DMS114 treated with DMSO at 0.1 percent for 48 hours (cell line): ENCODE data around the gene VILL.
"Not testable (repeated sequence)": the region's sequence is repeated elsewhere in the genome, so short reads cannot be mapped to it uniquely, and the experiment has no call there.

Experiments used
- DNase-seq: peaks from one replicate; lab custom pipeline; 2025; ENCODE audit not compliant: unreplicated experiment; lab: John Stamatoyannopoulos, UW

VILL gene

DNA sequence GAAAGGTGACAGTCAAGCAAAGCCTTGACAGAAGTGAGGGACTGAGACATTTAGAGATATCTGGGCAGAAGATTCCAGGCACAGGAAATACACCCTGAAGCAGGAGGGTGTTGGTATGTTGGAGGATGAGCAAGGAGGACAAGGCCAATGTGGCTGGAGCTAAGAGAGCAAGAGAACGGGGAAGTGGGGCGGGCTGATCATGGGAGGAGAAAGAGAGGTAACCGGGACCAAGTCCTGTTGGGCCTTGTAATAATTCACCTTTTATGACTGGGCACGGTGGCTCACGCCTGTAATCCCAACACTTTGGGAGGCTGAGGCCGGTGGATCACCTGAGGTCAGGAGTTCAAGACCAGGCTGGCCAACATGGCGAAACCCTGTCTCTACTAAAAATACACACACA, 43.0 kb downstream of the VILL start:
- DNase-seq = not testable (repeated sequence)

DNA sequence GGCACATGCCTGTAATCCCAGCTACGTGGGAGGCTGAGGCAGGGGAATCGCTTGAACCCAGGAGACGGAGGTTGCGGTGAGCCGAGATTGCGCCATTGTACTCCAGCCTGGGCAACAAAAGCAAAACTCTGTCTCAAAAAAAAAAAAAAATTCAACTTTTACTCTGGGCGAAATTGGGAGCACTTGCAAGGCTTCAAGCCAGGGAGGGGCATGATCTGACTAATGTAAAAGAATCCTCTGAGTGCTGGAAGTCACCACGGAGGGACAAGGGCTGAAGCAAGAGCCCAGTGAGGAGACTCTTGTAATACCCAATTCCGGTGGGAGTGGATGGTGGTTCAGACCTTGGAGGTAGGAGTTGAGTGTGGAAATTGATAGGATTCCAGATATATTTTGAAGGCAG, 43.7 kb downstream of the VILL start:
- DNase-seq = not testable (repeated sequence)

DNA sequence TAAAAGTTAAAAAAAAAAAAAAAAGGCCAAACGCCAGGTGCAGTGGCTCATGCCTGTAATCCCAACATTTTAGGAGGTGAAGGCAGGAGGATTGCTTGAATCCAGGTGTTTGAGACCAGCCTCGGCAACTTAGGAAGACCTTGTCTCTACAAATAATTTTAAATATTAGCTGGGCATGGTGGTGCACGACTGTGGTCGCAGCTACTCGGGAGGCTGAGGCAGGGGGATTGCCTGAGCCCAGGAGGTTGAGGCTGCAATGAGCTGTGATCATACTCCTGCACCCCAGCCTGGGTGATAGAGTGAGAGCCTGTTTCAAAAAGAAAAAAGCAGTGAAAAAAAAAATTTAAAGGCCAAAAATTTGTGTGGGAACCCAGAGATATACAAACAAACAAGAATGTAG, 45.7 kb downstream of the VILL start:
- no peak for DNase-seq

DNA sequence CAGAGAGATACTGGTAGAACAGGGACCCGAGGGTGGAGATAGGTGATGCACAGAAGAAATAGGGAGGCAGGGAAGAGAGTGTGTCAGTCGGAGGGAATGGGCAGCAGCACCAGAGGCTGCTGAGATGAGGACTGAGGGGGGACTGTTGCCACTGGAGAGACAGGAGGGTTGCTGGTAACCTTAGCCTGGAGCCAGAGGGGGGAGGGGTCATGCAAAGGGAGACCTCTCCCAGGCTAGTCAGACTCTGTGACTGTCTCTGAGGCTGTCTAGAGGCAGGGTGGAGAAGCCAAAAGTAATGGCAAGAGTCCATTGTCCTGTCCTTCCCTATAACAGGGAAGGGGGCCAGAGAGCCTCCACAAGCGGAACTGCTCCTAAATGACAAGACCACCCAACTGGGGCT, 46.3 kb downstream of the VILL start:
- DNase-seq = no peak

DNA sequence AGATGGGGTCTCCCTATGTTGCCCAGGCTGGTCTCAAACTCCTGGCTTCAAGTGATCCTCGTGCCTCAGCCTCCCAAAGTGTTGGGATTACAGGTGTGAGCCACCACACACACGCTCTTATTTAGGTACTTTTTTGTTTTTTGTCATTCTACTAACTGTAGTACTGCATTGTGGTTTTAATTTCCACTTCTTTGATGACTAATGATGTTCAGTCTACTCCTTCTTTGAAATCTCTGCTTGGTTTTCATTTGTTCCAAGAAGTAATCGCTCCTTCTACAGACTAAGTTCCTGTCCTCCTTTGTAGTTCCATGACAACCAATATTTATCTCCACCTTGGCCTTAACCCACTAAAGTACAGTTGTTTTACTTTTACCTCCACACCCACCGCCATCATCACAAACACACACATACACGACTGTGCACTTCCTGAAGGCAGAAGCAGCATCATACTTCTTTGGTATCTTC, 47.9 kb downstream of the VILL start:
- no peak for DNase-seq

DNA sequence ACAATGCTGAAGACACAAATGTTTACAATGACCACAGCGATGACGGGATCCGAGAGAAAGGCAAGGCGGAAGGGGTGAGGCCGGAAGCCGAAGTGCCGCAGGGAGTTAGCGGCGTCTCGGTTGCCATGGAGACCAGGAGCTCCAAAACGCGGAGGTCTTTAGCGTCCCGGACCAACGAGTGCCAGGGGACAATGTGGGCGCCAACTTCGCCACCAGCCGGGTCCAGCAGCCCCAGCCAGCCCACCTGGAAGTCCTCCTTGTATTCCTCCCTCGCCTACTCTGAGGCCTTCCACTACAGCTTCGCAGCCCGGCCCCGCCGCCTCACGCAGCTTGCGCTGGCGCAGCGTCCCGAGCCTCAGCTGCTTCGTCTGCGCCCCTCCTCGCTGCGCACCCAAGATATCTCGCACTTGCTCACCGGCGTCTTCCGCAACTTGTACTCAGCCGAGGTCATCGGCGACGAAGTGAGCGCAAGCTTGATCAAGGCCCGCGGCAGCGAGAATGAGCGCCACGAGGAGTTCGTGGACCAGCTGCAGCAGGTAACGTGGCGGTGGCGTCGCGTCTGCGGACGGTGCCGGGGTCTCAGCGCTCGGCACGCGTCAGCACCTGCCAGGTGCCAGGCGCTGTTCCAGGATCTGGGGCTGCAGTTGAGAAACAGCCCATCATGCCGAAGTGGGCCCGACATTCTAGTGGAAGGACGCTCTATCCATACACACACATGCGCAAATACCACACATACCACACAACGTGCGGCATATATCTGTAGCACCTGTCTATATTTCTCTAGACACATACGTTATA, 48.7 kb downstream of the VILL start, which contains the start of gene DLEC1:
DLEC1 (plus strand) TSS at position 108 of the 798 bp plus-strand sequence; CDS start at position 126, 18 bp downstream.
- peak; percentile 16 for DNase-seq

DNA sequence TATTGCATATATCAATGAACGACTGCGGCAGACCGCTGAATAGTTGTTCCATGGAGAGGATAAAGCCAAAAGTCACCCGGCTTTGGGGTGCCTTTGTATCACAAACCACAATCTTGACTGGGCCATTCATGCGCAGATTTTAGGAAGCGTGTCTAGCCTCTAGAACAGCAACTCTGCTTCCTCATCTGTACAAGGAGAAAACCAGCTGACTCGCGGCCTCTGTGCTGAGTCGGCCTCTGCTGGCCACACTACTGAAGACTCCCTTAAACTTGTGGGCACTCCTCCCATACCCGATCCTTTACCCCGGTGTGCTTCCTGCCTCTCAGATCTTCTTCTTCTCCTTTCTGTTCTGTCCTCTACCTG, 49.3 kb downstream of the VILL start:
- DNase-seq = peak; percentile 48

DNA sequence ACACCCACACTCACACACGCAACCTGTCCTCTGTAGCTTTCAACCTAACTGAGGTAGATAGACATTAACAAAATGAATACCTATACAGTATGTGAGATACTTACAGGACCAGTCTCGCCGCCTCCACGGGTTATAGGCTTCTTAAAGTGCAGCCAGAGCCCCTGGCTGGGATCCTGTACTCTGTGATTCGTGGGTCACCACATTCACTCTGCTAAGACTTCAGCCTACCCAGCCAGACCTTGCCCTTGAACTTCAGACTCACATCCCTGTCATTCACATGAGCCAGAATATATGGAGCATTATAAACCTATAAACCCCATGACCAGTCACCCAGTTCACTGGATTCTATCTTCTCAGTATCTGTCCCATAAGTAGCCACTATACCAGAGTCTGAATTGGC, 49.8 kb downstream of the VILL start:
- no peak for DNase-seq

DNA sequence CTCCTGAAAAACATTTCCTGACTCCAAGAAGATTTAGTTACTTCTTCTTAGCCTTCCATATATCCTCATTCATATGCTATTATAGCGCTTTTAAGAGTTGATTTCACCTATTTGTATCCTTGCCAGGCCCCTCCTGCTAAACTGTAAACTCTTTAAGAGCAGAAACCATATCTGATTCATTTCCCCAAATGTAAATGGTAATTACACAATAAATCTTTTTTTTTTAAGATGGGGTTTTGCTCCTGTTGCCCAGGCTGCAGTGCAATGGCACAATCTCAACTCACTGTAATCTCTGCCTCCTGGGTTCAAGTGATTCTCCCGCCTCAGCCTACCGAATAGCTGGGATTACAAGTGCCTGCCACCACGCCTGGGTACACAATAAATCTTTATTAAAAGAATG, 52.9 kb downstream of the VILL start:
- DNase-seq = no peak

DNA sequence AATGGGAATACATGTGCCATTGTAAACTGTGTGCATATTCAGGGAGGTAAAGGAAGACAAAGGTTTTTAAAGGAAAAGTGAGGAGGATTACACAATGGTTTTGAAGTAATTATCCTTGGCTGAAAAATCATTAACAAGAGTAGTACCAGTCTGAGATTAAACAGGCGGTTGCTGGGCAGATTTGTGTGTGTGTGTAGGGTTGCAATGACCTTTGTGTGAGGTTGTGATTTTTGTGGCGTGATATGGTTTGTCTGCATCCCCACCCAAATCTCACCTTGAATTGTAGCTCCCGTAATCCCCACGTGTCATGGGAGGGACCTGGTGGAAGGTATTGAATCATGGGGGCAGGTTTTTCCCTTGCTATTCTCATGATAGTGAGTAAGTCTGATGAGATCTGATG, 55.4 kb downstream of the VILL start:
- no peak for DNase-seq

DNA sequence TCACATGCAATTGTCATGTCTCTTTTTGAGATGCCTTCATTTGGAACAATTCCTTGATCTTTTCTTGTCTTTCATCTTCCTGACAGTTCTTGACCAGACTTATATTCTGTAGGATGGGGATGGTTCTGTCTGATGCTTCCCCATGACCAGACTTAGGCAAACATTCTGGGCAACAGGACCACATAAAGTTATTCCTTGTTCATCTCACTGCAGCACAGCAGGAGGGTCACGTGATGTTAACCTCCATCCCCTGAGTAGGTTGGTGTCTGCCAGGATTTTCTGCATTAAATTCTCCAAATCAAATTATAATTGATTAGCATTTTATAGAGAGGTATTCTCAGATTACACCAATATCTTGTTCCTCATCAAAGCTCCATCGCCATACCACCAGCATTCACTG, 56.2 kb downstream of the VILL start:
- DNase-seq = no peak

DNA sequence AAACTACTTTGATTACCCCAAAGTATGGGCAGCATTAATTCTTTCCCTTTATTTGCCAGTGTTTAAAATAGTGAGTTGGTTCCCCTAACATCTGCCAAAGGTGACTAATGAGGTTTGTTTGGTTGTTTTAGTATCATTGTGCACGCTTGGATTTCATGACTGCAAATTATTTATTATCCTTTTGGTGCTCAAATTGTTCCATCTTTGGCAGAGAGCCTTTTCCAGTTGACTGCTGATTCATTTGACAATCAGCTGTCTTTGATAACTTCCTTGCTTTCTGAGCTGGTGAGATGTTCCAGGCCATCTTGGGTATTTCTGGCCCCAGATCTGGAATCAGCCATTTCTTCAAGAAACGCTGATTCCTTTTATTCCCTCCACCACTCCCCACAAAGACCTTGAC, 57.3 kb downstream of the VILL start:
- DNase-seq = no peak

DNA sequence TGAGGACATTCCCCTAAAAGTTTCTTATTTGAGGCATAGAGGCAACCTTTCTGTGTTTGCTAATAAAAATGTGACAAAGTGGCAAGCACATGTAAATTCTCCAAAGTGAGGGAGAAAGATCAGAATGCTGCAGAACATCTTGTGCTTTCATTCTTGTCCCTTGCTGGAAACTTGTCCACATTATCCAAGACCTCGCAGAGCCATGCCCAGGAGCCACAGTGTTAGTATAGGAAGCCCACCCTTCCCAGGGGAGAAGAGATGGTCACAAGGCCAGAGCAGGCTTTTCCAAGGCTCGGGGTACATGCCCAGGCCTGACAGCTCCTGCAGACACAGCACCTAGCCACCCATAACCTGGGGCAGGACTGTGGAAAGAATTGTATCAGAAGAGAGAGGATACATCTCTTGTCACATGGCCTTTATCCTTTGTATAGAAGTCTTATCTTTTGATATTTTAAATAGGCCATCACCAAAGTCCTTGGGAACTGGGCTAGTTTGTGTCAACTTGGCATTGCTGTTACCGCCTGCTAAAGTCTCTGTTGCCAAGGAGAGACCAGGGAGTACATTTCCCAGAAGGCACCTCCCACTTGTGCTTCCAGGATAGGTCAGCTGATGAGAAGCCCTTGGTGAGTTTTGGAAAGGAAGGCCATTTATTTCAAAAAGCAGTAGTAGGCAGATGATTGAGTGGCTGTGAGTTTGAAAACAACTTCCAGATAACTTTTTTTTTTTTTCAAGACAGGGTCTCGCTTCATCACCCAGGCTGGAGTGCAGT, 59.0 kb downstream of the VILL start:
- no peak for DNase-seq

DNA sequence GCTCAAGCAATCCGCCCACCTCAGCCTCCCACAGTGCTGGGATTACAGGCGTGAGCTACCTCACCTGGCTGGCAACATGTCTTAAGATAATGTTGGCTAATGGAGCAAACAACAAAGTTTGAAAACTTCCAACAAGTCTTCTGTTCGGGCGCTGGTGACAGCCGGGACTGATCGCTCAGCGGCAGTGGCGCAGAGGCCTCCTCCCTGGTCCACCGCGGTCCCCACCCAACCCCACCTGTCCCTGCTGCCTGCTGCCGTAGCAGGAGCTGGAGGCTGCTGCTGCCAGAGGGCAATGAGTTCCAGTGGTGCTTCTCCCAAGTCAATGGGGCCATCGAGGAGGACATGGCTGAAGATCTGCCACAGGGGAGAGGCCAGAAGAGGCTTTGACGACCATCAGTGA, 60.5 kb downstream of the VILL start:
- no peak for DNase-seq

DNA sequence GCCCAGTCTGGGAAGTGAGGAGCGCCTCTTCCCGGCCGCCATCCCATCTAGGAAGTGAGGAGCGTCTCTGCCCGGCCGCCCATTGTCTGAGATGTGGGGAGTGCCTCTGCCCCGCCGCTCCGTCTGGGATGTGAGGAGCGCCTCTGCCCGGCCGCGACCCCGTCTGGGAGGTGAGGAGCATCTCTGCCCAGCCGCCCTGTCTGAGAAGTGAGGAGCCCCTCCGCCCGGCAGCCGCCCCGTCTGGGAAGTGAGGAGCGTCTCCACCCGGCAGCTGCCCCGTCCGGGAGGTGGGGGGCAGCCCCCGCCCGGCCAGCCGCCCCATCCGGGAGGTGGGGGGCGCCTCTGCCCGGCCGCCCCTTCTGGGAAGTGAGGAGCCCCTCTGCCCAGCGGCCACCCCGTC, 62.7 kb downstream of the VILL start:
- not testable (repeated sequence) for DNase-seq

DNA sequence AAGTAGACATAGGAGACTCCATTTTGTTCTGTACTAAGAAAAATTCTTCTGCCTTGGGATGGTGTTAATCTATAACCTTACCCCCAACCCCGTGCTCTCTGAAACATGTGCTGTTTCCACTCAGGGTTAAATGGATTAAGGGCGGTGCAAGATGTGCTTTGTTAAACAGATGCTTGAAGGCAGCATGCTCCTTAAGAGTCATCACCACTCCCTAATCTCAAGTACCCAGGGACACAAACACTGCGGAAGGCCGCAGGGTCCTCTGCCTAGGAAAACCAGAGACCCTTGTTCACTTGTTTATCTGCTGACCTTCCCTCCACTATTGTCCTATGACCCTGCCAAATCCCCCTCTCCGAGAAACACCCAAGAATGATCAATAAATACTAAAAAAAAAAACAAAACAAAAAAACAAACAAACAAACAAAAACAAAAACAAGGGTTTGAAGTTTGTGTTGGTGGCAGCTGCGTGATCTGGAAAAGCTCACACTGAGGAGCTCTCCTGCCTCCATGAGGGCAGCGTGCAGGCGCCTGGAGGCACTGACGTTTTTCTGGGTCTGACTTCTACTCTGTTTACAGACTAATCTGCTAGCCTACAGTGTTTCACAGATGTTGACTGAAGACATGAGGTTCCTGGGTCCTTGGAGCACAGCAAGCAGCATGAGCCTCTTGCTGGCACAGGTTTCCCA, 63.4 kb downstream of the VILL start:
- DNase-seq = not testable (repeated sequence)

DNA sequence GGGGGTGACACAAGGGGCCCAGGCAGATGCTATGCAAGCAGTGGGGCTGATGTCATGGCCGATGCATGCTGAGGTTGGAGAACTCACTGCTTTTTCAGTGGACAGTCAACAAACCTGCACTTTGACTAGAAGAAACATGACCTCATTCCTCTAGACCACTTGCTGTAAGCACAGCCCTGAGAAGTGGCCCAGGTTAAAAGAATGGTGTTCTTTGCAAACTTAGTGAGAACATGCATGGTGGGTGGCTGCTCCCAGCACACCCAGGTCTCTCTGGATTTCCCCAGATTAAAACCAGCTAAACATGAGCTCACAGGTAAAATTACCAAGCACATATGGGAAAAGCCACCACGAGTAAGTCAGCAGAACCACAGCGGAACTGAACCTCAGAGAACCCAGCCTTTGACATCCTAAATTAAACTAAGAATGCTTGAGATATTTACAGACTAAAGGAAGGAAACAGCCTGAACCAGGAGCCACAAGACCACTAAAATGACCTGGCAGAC, 64.0 kb downstream of the VILL start:
- DNase-seq = no peak
